HepG2 (cell line): ENCODE data around the gene SPATA12. TPM values are rescaled to one million over a fixed set of nuclear protein-coding genes. Genes with fewer than 3 reads are reported as not detected.

ENCODE experiments used
- ATAC-seq: fragments of 200-7000 bp; cut with Tn5 transposase; 3 replicates; pipeline ENCODE4 v1.9.1; 2020; ENCODE audit warnings: mild to moderate bottlenecking, moderate library complexity
- BruUV-seq: library from RNA; stranded (reverse); fragments of 400-500 nt; replicated peaks from 2 replicates; lab custom pipeline; 2021; lab: Mats Ljungman, UMichigan
- CTCF ChIA-PET: fragments of 300-600 bp; formaldehyde crosslinking; extraction: SDS; loops from one replicate; lab custom pipeline; 2021; ENCODE audit warnings: low total read pairs, inconsistent platforms, low intra/inter-chr PET ratio; lab: Yijun Ruan, JAX
- POLR2A ChIA-PET: fragments of 350-600 bp; sonication (Branson Sonifier 250); formaldehyde crosslinking; loops from one replicate; lab custom pipeline; 2020; ENCODE audit warnings: antibody characterized with exemption, inconsistent platforms; lab: Yijun Ruan, JAX
- DNase-seq: peaks from one replicate; pipeline ENCODE4 v3.0.0-alpha.2; 2015; ENCODE audit warnings: low spot score
- FAIRE-seq: peaks from 3 replicates; lab custom pipeline; 2011; peaks lifted over from hg19 to GRCh38; lab: Jason Lieb, UNC
- H2AFZ ChIP-seq: one replicate; pipeline ENCODE4 v1.6.1; 2011; ENCODE audit warnings: low read length, inconsistent platforms
- H3K27ac ChIP-seq: fragments of 300-600 bp; 3 replicates; pipeline ENCODE4 v1.8.0; 2011; ENCODE audit warnings: mixed run types, mild to moderate bottlenecking, mixed read lengths, low read length, inconsistent platforms; ENCODE audit not compliant: insufficient read depth; ENCODE audit errors: extremely low read length
- H3K27me3 ChIP-seq, 2 experiments: fragments of 200-600 bp in 1 of 2; 2 replicates in 1 of 2; 3 replicates in 1 of 2; pipeline versions ENCODE4 v1.6.0 to v1.8.0; 2011; ENCODE audit warnings: low read length in 2 of 2, mild to moderate bottlenecking in 2 of 2, moderate library complexity in 2 of 2, inconsistent platforms in 1 of 2; ENCODE audit not compliant: insufficient read depth in 2 of 2, control insufficient read depth in 1 of 2
- H3K36me3 ChIP-seq, 2 experiments: fragments of 200-600 bp in 1 of 2; replicated peaks in 1 of 2; 2 replicates in 1 of 2; 3 replicates in 1 of 2; pipeline versions ENCODE4 v1.5.1 to v1.8.0; 2011; ENCODE audit warnings: low read length in 2 of 2, inconsistent platforms in 1 of 2; ENCODE audit not compliant: insufficient read depth in 2 of 2, control insufficient read depth in 1 of 2
- H3K4me1 ChIP-seq: 2 replicates; pipeline ENCODE4 v1.5.1; 2012; ENCODE audit warnings: low read length, inconsistent platforms; ENCODE audit not compliant: insufficient read depth
- H3K4me2 ChIP-seq: 2 replicates; pipeline ENCODE4 v1.6.0; 2011; ENCODE audit warnings: low read depth, low read length, inconsistent platforms
- H3K4me3 ChIP-seq, 3 experiments: fragments of 200-600 bp in 1 of 3; sonication (generic), shearing (Covaris generic) in 1 of 3; replicated peaks in 1 of 3; 2 replicates each; pipeline ENCODE4 v1.5.1; 2011 to 2016; ENCODE audit warnings: low read length in 3 of 3, inconsistent platforms in 2 of 3, low read depth in 2 of 3, mild to moderate bottlenecking in 2 of 3, control low read depth in 1 of 3, mixed read lengths in 1 of 3; ENCODE audit not compliant: insufficient read depth in 1 of 3
- H3K79me2 ChIP-seq: one replicate; pipeline ENCODE4 v1.6.1; 2011; ENCODE audit warnings: low read length, inconsistent platforms; ENCODE audit not compliant: insufficient read depth
- H3K9ac ChIP-seq: 2 replicates; pipeline ENCODE4 v1.6.0; 2011; ENCODE audit warnings: mild to moderate bottlenecking, low read depth, low read length, inconsistent platforms; ENCODE audit not compliant: insufficient read depth
- H3K9me3 ChIP-seq: 2 replicates; pipeline ENCODE4 v1.5.1; 2012; ENCODE audit warnings: mild to moderate bottlenecking, low read length
- H4K20me1 ChIP-seq: 2 replicates; pipeline ENCODE4 v1.6.0; 2011; ENCODE audit warnings: inconsistent platforms, mild to moderate bottlenecking, low read length, moderate library complexity; ENCODE audit not compliant: insufficient read depth
- MXD3 ChIP-seq: IDR thresholded peaks from 2 replicates; pipeline ENCODE4 v1.6.1; 2016; ENCODE audit warnings: mild to moderate bottlenecking, missing biosample characterization, missing genetic modification reagents
- SMAD9 ChIP-seq: sonication (generic); formaldehyde crosslinking; IDR thresholded peaks from 2 replicates; pipeline ENCODE4 v1.5.1; 2020; ENCODE audit warnings: mild to moderate bottlenecking, missing genetic modification reagents
- TCF7 ChIP-seq: sonication (generic); IDR thresholded peaks from 2 replicates; pipeline ENCODE4 v1.6.1; 2016; ENCODE audit warnings: antibody characterized with exemption, low read depth
- ZBTB25 ChIP-seq: IDR thresholded peaks from 2 replicates; pipeline ENCODE4 v1.6.1; 2018; ENCODE audit warnings: missing genetic modification reagents
- ZBTB40 ChIP-seq, 2 experiments: fragments of 450-650 bp in 1 of 2; sonication (generic) in 1 of 2; formaldehyde crosslinking in 1 of 2; IDR thresholded peaks; 2 replicates each; pipeline versions ENCODE4 v1.6.1 to v1.8.0; 2016 to 2022; ENCODE audit warnings: antibody characterized with exemption in 1 of 2, mild to moderate bottlenecking in 1 of 2, missing genetic modification reagents in 1 of 2
- ZNF121 ChIP-seq: sonication (generic); formaldehyde crosslinking; IDR thresholded peaks from 2 replicates; pipeline ENCODE4 v1.5.0; 2020; ENCODE audit warnings: mild to moderate bottlenecking, missing genetic modification reagents
- ZNF160 ChIP-seq: sonication (generic); formaldehyde crosslinking; IDR thresholded peaks from 2 replicates; pipeline ENCODE4 v1.8.0; 2022; ENCODE audit warnings: mild to moderate bottlenecking, inconsistent platforms, missing genetic modification reagents
- ZNF563 ChIP-seq: sonication (generic); formaldehyde crosslinking; IDR thresholded peaks from 2 replicates; pipeline ENCODE4 v1.8.0; 2022; ENCODE audit warnings: mild to moderate bottlenecking, moderate library complexity, missing genetic modification reagents
- ZNF570 ChIP-seq: sonication (generic); formaldehyde crosslinking; IDR thresholded peaks from 2 replicates; pipeline ENCODE4 v1.4.0; 2020; ENCODE audit warnings: mild to moderate bottlenecking, missing genetic modification reagents, borderline replicate concordance
- ZNF678 ChIP-seq: sonication (generic); formaldehyde crosslinking; IDR thresholded peaks from 2 replicates; pipeline ENCODE4 v1.4.0; 2020; ENCODE audit warnings: mild to moderate bottlenecking, missing genetic modification reagents
- WGBS: methylation state at CpG from one replicate; pipeline ENCODE4 v1.1.6; 2017; ENCODE audit warnings: low lambda C conversion rate; 5-methylcytosine and 5-hydroxymethylcytosine counted together
- in situ Hi-C: cut with HindIII; loops from 2 replicates; pipeline ENCODE4 v1.10.0; 2017; ENCODE audit warnings: low pct_unique_long_range_greater_than_20kb; ENCODE audit not compliant: extremely low pct_ligation_motif_present
- intact Hi-C: fragments of 100-400 bp; cut with micrococcal nuclease; formaldehyde crosslinking; loops from one replicate; pipeline ENCODE4 v1.10.0; 2022; ENCODE audit not compliant: unreplicated experiment
- polyA plus RNA-seq, 8 experiments: library from polyadenylated mRNA; depleted of rRNA in 3 of 8; stranded (reverse) in 7 of 8; unstranded in 1 of 8; fragments of >200 nt; fragmentation: Illumina TruSeq in 4 of 8; extraction: Trizol in 4 of 8; gene quantifications; 2 replicates each; pipeline versions ENCODE4 v1.2.1 to v1.2.3, GENCODE V29; 2011 to 2016; ENCODE audit warnings: low read depth in 4 of 8, missing spikeins in 1 of 8, mixed read lengths in 1 of 8; ENCODE audit not compliant: insufficient read depth in 1 of 8
- total RNA-seq, 5 experiments: library from RNA; depleted of rRNA; stranded (reverse); fragments of >200 nt; fragmentation: Illumina TruSeq; extraction: Trizol; gene quantifications; 2 replicates each; pipeline ENCODE4 v1.2.3, GENCODE V29; 2016; ENCODE audit warnings: low read depth in 1 of 5

The SPATA12 gene
- total and polyA plus RNA-seq, 2 of the 13 experiments (the other 11 are each of a cell fraction or from before 2014, with no cell fraction given): 0.09 to 0.25 TPM

GRCh38 chr3:57064001-57064400, 3.5 kb downstream of the SPATA12 start:
- Histone ChIP-seq H3K36me3 (no peaks in the 10 kb centered on the region), H3K4me1 (peaks cover 37% of the 10 kb centered on the region), H2AFZ (no peak overlapping the region), H3K27ac (no peak overlapping the region), H3K79me2 (peaks cover 2% of the 10 kb centered on the region), H3K4me3 (no peak overlapping the region), H3K27me3 (no peaks in the 10 kb centered on the region), H3K9me3 (no peaks in the 10 kb centered on the region), H4K20me1 (no peaks in the 10 kb centered on the region), H3K9ac (no peak overlapping the region), H3K4me2 (no peak overlapping the region)
- BruUV-seq: no TSS peak
- intact Hi-C loops (no loop called here), in situ Hi-C loops (no loop called here)
- ChIA-PET POLR2A (no interaction called here), CTCF (no interaction called here)
- TF ChIP-seq ZNF160 (CRISPR knock-in tag) (no peak), TCF7 (no peak), ZNF678 (CRISPR knock-in tag) (no peak), SMAD9 (CRISPR knock-in tag) (no peak), MXD3 (CRISPR knock-in tag) (no peak), ZBTB25 (CRISPR knock-in tag) (no peak), ZNF563 (CRISPR knock-in tag) (no peak), ZBTB40 (IDR thresholded peaks at IDR 0.05) (no peak), ZBTB40 (CRISPR knock-in tag; IDR thresholded peaks at IDR 0.05) (no peak), ZNF121 (CRISPR knock-in tag) (no peak), ZNF570 (CRISPR knock-in tag) (no peak)
- 89% methylated on average over 6 of the region's 6 CpGs for WGBS
- ATAC-seq (no peak), DNase-seq (no peak), FAIRE-seq (no peak)
